Measurements from ENCODE around the gene CORO1C.
"Not testable (repeated sequence)": the region's sequence is repeated elsewhere in the genome, so short reads cannot be mapped to it uniquely, and the experiment has no call there.

DNA sequence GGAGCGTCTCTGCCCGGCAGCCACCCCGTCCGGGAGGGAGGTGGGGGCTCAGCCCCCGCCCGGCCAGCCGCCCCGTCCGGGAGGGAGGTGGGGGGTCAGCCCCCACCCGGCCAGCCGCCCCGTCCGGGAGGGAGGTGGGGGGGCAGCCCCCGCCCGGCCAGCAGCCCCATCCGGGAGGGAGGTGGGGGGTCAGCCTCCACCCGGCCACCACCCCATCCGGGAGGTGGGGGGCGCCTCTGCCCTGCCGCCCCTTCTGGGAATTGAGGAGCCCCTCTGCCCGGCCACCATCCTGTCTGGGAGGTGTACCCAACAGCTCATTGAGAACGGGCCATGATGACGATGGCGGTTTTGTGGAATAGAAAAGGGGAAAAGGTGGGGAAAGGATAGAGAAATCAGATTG is 75.1 kb downstream of the CORO1C start:
- TF ChIP-seq, protein P1, sequence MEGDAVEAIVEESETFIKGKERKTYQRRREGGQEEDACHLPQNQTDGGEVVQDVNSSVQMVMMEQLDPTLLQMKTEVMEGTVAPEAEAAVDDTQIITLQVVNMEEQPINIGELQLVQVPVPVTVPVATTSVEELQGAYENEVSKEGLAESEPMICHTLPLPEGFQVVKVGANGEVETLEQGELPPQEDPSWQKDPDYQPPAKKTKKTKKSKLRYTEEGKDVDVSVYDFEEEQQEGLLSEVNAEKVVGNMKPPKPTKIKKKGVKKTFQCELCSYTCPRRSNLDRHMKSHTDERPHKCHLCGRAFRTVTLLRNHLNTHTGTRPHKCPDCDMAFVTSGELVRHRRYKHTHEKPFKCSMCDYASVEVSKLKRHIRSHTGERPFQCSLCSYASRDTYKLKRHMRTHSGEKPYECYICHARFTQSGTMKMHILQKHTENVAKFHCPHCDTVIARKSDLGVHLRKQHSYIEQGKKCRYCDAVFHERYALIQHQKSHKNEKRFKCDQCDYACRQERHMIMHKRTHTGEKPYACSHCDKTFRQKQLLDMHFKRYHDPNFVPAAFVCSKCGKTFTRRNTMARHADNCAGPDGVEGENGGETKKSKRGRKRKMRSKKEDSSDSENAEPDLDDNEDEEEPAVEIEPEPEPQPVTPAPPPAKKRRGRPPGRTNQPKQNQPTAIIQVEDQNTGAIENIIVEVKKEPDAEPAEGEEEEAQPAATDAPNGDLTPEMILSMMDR (IDR thresholded peaks at IDR 0.05) = not testable (repeated sequence)
- TF ChIP-seq POLR2A (IDR thresholded peaks at IDR 0.05); EP300 (IDR thresholded peaks at IDR 0.05; ENCODE audit: low read depth); POLR2AphosphoS5 (IDR thresholded peaks at IDR 0.05): not testable (repeated sequence)

All from transverse colon (tissue), 4 donors.